HG03565 (cell line): ENCODE results near the gene HNRNPA2B1.
"Not testable (repeated sequence)": the region's sequence is repeated elsewhere in the genome, so short reads cannot be mapped to it uniquely, and the experiment has no call there.

Experiments
- ATAC-seq: cut with Tn5 transposase; IDR thresholded peaks from one replicate; pipeline ENCODE4 v1.9.1; 2021; ENCODE audit warnings: mild to moderate bottlenecking, moderate library complexity; ENCODE audit not compliant: unreplicated experiment

HNRNPA2B1 gene

DNA sequence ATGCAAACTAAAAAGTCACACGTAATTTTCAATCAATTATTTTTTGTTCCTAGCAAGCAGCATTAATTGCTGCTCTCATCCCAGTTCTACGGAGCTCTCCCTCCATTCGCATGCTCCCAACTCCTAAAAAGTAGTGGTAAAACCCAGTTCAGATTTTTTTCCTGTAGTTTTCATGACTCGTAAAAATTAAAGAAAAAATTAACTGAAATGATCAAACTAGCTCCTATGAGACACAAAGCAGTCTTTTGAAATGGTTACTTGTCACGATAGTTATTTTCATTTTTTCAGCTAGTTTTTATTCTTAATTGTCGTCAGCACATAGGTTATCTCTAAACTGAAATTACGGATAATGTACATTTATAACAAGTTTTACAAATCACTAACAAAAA is 1.8 kb downstream of the HNRNPA2B1 start:
- ATAC-seq, result no peak

DNA sequence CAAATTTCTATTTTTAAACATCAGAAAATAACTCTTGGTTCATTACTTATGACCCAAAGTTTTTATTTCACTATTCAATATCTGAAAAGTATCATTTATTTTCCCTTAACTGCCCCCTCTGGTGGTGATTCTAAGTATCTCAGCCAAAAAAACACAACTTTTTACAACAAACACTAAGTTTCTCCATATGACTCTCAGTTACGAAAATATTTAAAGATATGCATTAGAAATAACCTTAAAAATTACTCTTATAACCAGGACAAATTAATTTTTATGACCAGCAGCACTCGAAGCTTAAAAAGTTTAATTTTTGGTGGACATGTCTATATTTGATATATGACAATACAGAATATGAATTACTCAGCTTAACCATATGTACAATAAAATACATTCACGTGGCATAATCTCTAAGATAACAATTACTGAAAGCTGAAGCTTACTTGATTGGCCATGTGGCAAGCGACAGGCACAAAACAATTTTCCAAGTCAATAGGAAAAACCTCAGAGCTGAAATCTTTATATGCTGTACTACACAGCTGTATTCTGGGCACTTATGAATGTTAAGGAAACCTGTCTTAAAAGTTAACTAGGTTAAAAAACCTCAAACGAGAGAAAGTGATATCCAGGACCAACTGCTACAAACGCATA is 2.3 kb downstream of the HNRNPA2B1 start:
- no peak for ATAC-seq

DNA sequence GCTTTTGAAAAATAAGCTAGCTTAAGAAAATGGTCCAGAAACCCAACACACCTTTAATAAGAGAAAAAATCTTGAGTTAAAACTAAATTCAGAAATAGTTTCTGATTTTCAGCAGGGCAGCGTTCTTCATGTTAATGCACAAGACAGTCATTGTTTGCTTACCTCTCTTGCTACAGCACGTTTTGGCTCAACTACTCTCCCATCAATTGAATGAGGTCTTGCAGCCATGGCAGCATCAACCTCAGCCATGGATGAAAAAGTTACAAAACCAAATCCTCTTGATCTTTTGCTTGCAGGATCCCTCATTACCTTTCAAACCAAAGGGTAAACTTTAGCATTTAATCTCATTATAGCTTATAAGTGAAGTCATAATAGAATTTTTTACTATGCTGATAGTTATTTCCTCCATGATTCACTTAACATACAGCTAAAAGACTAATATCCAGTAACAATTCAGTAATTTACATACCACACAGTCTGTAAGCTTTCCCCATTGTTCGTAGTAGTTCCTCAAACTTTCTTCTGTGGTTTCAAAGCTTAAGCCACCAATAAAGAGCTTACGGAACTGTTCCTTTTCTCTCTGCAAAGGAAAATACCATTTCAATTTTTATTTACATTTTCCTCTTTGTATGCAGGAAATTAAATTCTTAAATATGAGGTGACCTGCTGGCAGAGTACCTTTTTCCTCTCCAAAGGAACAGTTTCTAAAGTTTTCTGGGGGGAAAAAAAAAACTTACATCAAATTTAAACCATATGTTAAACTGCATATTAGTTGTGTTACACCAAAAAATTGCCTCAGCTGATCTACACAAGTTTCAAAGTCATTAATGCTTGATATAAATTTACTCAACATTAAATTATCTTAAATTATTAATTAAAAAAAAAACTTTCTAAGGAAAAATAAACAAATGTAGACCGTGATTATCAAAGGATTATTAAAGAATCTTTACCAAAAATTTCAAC is 3.1 kb downstream of the HNRNPA2B1 start:
- ATAC-seq, result no peak

DNA sequence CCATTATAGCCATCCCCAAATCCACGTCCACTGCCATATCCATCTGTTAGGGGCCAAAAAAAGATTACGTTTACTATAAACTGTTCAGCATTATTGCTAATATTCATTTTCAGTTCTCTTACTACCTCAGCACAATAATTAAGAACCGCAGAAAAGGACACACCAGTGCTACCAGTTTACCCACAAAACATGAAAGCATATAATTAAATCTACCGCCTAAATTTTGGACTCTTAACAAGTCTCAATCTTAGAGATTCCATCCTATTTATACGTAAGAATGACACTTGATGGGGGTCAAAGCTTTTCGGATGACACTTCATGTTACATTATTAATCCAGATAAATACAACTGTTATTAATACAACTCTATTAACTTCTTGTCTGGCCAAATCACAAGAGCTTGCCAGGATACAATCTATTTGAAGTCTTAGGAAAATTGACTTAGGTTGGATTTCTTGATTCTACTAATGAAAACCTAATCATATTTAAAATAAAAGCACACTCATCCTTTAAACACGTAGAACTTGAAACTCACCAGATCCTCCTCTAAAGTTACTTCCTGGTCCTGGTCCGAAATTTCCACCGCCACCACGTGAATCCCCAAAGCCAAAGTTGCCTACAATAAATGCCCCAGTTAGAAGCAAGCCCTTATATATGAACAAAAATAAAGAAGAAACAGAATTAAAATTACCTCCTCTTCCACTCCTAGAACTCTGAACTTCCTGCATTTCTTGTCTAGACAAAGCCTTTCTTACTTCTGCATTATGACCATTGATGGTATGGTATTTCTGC is 4.5 kb downstream of the HNRNPA2B1 start:
- ATAC-seq, result no peak

DNA sequence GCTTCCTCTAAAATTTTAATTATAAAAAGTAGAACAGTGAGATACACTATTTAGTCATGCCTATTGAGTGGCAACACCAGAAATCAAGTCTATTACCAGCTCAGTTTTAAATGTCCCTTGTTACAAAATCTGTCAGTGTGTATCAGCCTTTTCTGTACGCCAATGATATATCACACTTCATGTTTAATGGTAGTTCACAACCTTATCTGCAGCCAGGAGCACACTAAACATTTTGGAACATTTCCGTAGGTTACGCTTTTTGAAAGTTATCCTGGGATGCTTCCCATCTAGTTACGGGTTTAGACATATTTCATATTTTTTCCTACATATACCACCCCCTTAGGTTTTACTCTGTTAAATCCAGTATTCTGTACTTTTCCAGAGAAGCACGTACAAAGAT is 5.4 kb downstream of the HNRNPA2B1 start:
- ATAC-seq, result no peak

DNA sequence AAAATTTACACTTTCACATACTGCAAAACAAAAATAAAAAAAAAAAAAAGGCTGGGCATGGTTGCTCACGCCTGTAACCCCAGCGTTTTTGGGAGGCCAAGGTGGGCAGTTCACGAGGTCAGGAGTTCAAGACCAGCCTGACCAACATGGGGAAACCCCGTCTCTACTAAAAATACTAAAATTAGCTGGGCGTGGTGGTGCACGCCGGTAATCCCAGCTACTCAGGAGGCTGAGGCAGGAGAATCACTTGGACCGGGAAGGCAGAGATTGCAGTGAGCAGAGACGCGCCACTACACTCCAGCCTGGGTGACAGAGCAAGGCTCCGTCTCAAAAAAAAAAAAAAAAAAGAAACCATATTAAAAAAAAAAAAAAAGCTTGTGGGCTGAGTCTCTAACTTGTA is 5.8 kb downstream of the HNRNPA2B1 start:
- ATAC-seq, result not testable (repeated sequence)

DNA sequence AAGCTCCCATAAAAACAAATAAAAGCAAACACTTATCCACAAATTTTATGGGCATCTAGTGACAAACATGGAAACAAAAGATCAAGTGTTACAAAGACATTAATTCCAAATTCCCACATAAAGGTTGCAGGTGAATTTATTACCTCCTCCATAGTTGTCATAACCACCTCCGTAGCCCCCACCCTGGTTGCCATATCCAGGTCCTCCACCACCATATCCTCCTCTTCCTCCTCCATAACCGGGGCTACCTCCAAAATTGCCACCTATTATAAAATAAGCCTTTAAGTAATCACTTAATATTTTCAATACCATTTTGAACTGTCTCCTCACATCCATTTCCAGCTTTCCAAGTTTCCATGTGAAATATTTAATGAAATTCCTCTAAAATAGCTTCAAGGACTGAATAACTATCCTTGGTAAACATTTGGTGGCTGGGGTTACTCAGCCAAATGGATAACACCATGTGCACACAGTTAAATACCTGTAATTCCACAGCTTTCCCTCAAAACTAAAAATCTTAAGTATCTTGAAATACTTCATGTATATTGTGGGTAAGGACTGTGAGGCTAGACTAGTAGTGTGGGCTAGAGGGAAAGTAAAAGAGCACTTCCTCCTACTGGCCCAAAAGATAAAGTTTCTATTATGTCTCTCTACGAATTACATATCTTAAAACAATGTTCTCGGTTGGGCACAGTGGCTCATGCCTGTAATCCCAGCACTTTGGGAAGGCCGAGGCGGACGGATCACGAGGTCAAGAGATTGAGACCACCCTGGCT is 6.9 kb downstream of the HNRNPA2B1 start:
- no peak for ATAC-seq

DNA sequence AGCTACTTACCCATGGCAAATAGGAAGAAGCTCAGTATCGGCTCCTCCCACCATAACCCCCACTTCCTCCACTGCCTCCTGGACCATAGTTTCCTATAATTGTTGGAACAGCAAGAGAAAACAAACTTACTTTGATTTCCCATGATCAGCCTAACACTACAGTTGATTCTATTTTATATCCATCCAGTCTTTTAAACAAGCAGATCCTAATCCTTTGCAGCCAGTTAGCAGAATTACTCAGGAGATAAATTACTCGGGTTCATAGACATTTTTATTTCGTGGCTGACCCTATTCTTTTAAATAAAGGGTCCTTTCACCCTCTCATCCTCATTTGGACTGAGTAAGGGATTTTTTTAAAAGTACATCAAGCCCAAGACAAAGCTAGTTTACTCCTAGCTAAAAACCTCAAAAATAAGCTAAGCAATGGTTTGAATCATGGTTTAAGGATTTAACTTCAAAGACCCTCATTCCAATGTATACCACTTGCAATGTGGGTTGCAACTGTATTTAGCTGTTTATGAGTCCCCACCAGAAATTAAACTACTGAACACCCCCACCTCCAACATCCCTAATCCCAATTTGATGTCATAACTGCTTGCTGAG is 8.0 kb downstream of the HNRNPA2B1 start:
- no peak for ATAC-seq

DNA sequence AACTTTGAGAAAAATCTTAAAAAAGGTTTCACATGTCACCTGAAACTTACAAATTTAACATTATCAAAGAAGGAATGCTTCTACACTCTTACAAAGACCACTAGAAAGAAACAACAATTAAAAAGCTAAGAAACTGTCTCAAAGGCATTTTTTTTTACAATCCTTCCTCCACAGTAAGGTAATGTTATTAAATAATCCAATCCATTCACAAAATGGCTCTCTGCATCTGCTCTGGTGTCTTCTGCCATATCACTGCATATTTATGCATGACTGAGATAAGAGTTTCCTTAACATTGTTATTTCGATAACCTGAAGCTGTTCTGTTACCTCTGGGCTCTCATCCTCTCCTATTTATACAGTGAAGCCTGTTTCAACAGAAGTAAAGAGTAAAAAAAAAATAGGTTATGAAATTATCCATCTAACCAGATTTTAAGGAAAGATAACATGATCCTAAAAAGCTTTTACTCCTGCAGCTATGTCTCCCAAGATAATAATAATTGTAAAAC is 8.5 kb downstream of the HNRNPA2B1 start:
- no peak for ATAC-seq

DNA sequence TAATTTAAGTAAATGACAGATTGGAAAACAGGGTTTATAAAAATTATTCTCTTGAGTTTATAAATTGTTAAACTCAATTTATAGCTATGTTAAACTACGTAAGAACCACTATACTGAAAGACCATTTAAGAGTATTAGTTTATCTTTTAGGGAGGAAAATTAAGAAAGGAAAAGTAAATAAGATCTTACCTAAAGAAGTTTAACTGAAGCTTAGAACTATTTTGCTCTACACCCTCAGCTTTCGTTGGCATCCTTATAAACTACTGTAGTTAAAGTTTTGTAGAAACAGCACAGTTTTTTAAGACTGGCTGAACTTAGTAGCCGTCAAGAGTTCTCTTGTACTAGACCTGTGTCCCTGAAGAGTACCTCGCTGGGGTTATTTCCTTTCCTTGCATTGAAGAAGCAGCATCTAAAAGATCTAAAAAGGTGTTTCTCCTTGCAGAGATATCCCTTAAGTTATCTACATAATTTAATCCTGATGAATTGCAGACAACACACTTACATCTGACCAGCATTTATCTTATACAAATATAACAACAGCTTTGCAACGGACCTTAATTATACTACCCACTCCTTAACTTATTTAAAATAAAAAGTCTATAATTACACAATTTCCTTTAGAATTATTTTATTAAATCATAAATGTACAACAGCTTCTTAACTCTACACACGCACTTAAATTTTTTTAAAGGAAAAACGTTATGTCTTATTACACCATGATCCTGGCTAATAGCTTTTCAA is 9.1 kb downstream of the HNRNPA2B1 start:
- no peak for ATAC-seq

DNA sequence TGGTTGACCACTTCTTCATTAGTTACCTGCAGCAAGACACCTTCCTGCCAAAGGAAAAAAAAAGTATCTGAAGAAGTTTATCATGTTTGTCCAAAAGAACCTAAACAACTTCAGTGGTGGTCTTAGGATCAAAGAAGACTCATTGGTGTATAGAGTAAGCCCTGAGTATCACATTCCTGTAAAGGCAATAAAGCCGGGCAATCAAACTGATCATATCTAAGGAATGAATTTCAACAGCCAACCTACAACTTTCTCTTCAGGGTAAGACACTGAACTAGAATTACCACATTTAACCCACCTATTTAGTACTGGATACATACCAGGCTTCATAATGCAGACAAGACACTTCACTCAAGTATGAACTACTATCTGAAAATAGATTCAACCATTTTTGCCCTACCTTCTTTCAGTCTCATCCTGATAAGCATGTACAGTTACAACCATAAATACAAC is 10.1 kb downstream of the HNRNPA2B1 start:
- ATAC-seq, result no peak

DNA sequence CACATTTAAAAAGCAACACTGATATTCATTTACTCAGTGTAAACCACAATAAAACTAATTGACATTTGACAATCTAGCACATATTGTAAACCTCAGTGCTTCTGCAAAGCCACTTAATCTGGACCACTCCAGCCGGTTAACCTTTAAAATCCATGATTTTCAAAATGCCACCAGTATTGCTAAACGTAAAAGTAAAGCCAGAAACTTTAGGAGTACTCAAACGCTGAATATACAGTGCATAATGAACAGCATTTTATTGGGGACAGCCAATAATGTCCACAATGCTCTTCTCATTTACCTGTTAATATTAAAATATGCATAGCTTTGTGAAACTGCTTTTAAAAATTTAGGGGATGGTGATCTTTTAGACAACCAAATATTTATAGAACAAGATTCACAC is 10.8 kb downstream of the HNRNPA2B1 start:
- ATAC-seq, result no peak

DNA sequence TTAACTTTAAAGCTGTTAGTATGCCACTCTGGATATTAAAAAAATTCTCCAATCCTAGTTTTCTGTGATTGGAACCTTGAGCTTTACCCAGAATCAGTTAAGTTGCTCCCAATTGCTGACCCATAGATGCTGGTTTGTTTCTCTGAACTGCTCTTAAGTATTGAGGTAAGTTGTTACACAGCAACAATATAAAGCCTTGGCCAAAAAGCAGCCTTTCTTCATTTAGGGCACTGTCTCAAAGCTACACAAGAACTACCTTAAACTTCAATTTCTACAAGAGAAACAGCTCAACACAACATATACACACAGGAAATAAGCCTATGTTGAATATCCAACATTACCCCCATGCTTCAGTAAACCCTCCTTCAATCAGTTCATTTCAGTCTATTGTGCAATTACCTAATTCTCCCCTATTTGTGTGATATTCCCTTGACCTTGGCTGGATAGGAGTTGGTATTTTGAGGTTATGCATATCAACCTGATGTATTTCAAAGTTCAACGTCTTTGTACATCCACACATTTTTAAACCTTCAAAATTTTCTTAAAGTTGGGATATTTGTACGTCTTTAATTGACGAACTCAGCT is 11.5 kb downstream of the HNRNPA2B1 start:
- no peak for ATAC-seq

DNA sequence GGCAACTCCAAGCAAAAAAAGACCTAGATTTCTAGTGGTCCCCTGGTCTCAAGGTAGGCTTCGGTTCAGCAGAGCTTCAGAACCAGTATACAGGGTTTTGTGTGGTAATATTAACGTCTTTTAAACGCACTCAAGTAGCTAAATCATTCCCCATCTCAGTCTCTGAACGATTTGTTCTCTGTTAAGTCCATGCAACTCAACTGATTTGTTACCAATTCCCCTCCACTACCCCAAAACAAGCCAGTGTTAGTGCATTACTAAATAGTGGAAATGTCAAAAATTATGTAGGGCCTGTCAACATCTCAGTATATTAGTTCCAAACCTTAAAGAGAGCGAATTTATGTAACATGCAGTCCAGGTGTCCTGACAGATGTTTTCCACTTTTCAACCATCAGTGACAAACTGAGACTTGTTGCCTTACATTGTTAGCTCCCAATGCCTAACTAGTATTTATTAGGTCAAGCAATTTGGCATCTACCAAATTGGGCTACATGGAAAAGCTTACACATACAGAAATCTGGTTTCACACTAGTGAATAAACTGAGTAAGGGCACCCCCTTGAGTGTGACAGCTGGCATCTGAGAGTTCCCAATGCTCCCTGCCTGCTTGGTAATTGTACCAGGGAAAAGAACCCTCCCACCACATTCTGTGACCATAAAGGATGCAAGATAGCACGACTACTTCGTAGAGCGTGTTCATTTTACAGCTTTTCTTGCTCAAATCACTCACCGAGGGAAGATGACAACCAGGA is 12.2 kb downstream of the HNRNPA2B1 start:
- ATAC-seq, result no peak

DNA sequence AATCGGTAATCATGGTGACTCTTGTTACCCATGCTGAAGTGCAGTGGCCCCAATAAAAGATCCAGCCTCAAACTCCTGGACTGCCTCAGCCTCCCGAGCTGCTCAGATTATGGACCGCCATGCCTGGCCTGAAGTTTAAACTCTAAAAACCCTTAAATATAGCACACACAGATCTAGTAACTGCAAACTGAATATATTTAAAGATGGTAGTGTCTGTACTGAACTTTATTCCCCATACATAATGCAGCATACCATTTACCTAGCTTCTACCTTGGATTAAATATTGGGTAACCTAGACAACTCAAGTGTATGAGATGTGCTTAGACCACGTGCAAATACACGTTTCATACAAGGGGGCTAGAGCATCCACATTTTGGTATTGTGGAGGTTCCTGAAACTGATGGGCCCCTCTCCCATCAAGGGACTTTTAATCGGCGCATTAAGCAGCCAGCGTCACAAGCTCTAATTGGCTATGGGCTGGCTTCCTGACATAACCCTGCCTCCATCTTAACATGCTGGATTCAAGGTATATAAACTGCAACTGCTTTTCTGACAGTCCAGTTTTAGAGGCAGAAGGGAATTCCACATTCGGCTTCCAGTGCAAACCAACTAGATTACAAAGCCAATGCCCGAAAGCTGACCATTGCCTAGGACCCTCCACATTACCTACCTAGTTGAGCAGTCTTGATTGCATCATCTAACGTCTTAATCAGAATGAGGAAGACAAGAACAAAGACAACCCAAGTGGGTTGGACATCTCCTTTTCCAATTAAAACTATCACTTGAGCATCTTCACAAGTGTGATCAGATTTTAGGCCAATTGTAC is 13.0 kb downstream of the HNRNPA2B1 start:
- ATAC-seq, result no peak

DNA sequence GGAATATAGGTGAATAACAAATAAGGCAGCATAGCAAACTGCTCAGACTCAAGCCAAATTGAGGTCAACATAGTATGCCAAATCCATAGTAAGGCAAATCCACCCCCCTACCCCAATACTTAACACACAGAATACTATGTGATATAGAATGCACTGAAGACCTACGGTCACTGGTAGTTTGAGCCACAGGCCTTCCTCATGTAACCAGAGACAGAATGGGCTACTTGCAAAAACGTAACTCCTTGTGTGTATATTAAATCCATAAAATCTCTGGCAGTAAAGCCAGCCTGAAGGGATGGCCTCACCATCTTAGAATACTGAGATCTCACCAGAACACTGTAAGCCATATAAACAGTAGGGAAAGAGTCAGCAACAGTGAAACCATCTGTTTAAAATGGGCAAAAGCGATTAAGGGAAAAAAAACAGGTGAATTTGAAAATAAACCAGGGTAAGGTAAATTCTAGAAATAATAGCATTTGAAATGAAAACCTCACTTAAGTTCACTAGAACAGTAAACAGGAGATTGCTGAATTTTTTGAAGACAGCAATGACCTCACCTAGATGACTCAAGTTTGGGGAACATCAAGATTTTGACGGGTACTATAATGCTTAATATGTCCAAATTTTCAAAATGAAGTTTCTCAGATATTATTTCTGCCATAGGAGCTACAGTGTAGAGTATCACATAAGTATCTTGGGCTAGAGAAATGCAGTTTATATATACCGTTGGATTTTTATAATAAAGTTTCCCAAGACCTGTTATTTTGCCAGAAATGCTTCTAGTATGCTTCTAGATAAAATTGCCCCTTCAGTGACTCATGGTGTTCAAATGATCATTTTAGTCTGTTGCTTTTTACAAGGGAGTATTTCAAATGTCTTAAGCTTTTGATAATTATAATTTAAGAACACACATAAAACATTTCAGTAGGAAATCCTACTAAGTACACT is 13.9 kb downstream of the HNRNPA2B1 start:
- ATAC-seq, result no peak
